Astrocyte (in vitro differentiated cells and primary cell): ENCODE results near the gene SLC17A2.

Experiments
- CTCF ChIP-seq: IDR thresholded peaks from 2 replicates; pipeline ENCODE4 v1.5.1; 2011; ENCODE audit warnings: low read depth, mild to moderate bottlenecking, inconsistent platforms, low read length, moderate library complexity; ENCODE audit not compliant: insufficient read depth
- EZH2 ChIP-seq: IDR thresholded peaks from 2 replicates; pipeline ENCODE4 v1.6.1; 2012; ENCODE audit warnings: mild to moderate bottlenecking, low read length, inconsistent platforms; ENCODE audit not compliant: insufficient read depth

DNA sequence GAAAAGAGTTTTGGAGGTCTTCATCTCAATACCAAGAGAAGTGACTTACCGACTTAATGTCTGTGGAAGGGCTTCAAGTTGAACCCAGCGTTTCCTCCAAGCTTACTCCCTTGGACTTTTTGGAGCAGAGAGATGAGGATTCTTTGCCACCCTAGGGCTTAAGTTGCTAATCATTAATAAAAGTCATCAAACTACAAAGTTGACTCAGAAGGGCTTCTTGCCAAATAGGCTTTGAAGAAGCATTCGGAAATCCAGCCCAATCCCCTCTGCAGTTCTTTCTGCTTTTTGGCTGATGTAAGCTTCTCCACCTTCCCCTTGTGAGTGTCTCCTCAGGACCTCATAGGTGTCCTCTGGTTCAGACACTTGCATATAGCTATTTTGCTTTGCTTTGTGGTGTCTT, 56.4 kb downstream of the SLC17A2 start, which contains the start of gene SLC17A3:
- no peak for TF ChIP-seq CTCF
- no peak for TF ChIP-seq EZH2
